Stimulated activated naive CD8-positive, alpha-beta T cell treated with anti-CD3 and anti-CD28 coated beads, Interleukin-15, amount 100 ng/mL, for 72 hours (primary cell): Measurements from ENCODE around the gene WDR37.

Experiments
- ATAC-seq: fragments of 150-1000 bp; cut with Tn5 transposase; 2 replicates; pipeline ENCODE4 v1.10.0; 2021; ENCODE audit warnings: mild to moderate bottlenecking, moderate library complexity
- DNase-seq, 2 donors: peaks; one replicate each; pipeline ENCODE4 v3.0.0; 2021 to 2022
- H3K27ac Mint-ChIP-seq, 2 donors: one replicate each; pipeline ENCODE4 v1.8.0; 2022; ENCODE audit warnings: mild to moderate bottlenecking in 2 of 2, mixed read lengths in 2 of 2, moderate library complexity in 2 of 2
- H3K27me3 Mint-ChIP-seq: one replicate; pipeline ENCODE4 v1.8.0; 2022; ENCODE audit warnings: mixed read lengths
- H3K4me1 Mint-ChIP-seq: one replicate; pipeline ENCODE4 v1.8.0; 2022; ENCODE audit warnings: mild to moderate bottlenecking, mixed read lengths
- H3K4me3 Mint-ChIP-seq, 2 donors: one replicate each; pipeline ENCODE4 v1.8.0; 2022; ENCODE audit warnings: mild to moderate bottlenecking in 2 of 2, mixed read lengths in 2 of 2, moderate library complexity in 1 of 2
- H3K9me3 Mint-ChIP-seq, 2 donors: one replicate each; pipeline ENCODE4 v1.8.0; 2022; ENCODE audit warnings: mixed read lengths in 2 of 2

The WDR37 gene

DNA sequence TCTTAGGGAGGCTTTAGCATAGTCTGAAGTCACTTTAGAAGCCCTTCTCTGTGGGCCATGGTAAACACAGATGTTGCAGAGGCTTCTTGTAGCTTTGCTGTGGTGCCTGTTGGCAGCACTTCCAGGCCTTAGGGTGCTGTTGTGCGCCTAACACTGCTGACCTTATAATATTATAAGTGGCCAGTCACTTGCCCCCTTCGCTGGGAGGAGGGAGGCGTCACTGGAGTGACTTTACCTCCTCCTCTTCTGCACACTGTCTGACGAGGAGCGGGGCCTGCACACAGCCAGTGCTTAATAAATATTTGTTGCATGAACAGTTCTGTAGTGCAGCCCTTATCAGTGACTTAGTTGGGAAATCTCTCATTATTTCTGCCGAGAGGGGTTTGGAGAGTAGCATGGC, 63.3 kb downstream of the WDR37 start:
- ATAC-seq (no peak), DNase-seq (no peak)
- H3K27ac Mint-ChIP-seq: no peak overlapping the region
- peaks cover 58% of the 10 kb centered on the region for H3K4me1 Mint-ChIP-seq
- no peak overlapping the region for H3K4me3 Mint-ChIP-seq
- no peaks in the 10 kb centered on the region for H3K27me3 Mint-ChIP-seq
- no peaks in the 10 kb centered on the region for H3K9me3 Mint-ChIP-seq

DNA sequence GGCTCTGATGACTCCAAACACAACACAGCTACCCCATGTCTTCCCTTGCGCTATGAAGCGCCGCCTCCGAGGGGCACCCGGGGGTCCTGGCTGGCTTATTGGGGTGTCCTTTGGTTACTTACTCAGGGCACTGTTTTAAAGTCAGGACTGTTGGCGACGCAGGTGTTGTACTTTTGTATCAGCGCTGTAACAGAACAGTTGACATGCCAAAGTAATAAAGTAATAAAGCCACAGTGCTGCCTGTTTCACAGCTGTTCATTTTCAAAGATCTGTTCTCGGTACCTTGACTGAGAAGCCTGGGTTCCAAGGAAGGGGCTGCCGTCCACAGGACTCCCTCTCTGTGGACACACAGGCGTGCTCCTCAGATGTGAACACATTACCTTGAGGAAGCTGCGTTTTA, 64.1 kb downstream of the WDR37 start:
- ATAC-seq (no peak), DNase-seq (no peak)
- Mint-ChIP-seq H3K4me1 (peaks cover 57% of the 10 kb centered on the region), H3K4me3 (no peak overlapping the region), H3K27ac (no peak overlapping the region), H3K27me3 (no peaks in the 10 kb centered on the region), H3K9me3 (no peaks in the 10 kb centered on the region)

DNA sequence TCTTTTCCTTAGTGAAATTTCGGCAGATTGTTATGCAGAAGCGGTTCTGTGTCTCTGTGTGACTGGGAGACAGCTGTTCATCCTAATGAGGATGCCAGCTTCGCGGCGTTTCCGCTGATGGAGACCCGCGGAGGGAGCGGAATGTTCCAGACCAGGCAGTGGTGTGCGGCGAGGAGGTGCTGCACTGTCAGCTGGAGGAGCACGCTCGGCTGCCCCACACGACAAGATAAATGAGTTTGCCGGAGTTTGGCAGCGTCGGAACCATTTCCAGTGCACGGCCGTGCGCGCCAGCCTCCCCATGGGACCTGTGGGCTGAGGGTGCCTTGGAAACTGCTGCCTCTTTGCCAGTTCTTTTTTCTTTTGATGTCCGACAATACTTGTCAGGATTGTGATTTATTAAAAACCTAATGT, 64.6 kb downstream of the WDR37 start:
- Mint-ChIP-seq H3K9me3 (no peaks in the 10 kb centered on the region), H3K4me3 (no peak overlapping the region), H3K27me3 (no peaks in the 10 kb centered on the region), H3K4me1 (peaks cover 52% of the 10 kb centered on the region), H3K27ac (no peak overlapping the region)
- DNase-seq (no peak), ATAC-seq (no peak)

DNA sequence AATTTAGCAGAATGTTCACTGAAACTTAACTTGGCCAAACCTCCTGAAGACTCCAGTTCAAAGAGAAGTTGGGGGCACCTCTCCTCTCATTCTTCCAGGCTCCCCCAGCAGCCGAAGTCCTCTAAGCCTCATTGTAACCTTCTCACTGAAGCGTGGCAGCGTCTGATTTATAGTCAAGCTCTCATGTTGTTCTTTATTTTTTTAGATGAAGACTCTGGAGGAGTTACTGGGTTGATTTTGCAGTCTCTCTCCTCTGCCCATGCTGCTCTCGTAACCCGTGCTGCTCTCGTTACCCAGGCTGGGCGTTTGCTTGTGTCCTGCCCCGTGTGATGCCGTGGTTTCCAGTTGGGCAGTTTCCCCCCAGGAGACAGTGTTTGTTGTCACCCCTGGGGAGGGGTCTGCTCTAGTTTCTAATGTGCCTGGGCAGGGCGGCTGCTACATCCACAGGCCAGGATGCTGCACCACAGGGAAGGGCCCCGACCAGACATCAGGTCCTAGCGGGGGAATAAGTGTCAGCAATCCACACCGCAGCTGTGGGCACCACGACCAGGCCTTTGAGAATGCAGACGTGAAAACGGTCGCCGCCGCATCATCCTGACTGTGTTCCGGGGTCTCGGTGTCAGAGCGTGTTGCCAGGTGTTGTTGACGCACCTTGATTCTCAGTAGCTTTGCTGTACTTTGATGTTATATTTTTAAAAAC, 65.2 kb downstream of the WDR37 start:
- H3K4me1 Mint-ChIP-seq: peaks cover 46% of the 10 kb centered on the region
- no peaks in the 10 kb centered on the region for H3K27me3 Mint-ChIP-seq
- H3K9me3 Mint-ChIP-seq: no peaks in the 10 kb centered on the region
- DNase-seq (no peak), ATAC-seq (no peak)
- peak overlapping the region in 1 of 2 donors; percentile 55 for H3K27ac Mint-ChIP-seq
- no peak overlapping the region for H3K4me3 Mint-ChIP-seq

DNA sequence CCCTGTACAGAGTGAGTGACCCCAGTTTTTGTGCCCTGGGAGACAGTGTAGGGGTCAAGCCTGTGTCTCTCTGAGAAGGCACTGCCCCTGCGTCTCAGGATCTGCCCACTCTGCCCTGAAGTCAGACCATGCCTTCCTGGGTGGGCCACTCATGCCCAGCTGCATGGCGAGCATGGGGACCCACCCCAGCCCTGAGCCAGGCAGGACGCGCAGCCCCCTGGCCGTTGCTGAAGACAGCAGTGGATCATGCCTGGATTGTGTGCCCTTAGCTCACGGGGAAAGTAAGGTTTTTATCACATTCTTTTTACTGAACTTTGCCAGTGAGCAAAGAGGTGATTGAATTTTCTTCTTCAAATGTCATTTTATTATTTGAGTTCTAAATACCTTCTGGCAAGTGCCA, 66.2 kb downstream of the WDR37 start:
- H3K27me3 Mint-ChIP-seq: no peaks in the 10 kb centered on the region
- no peaks in the 10 kb centered on the region for H3K9me3 Mint-ChIP-seq
- DNase-seq (no peak), ATAC-seq (no peak)
- H3K4me3 Mint-ChIP-seq: no peak overlapping the region
- H3K4me1 Mint-ChIP-seq: peaks cover 36% of the 10 kb centered on the region
- H3K27ac Mint-ChIP-seq: peak overlapping the region in 1 of 2 donors; percentile 71

DNA sequence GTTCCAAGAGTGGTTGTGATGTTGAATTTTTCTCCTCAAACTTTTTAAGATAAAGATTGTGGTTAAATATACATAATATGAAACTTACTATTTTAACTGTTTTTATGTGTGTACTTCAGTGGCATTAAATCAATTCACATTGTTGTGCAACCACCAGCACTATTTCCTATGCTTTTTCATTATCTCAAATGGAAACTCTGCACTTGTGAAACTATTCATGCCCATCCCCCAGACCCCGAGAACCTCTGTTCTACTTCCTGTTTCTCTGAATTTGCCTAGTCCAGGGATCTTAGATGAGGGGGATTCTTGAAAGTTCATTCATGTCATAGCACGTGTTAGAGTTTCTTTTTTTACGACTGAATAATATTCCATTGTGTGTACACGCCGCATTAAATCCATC, 67.0 kb downstream of the WDR37 start:
- ATAC-seq (peak; percentile 60), DNase-seq (no peak)

DNA sequence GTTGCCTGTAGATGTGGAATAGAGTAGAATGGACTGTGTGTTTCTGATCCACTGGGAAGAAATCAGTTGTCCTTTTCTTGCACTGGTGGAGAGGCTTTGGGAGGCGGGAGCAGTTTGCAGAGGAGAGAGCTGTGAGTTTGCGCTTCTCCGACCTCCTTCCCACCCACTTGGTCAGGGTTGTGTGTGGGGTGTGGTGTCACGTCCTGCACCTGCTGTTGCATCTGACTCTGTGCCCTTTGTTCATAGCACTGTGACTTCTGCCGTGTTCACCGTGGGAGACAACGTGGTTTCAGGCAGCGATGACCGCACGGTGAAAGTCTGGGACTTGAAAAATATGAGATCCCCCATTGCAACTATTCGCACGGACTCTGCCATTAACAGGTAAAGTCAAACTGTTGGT, 67.8 kb downstream of the WDR37 start:
- Mint-ChIP-seq H3K4me3 (no peak overlapping the region), H3K4me1 (peaks cover 25% of the 10 kb centered on the region), H3K27ac (peak overlapping the region in 1 of 2 donors; percentile 28), H3K27me3 (no peaks in the 10 kb centered on the region), H3K9me3 (no peaks in the 10 kb centered on the region)
- ATAC-seq (no peak), DNase-seq (no peak)

More for the DNA sequence above, 67.0 kb downstream of the WDR37 start:
- Mint-ChIP-seq H3K27me3 (no peaks in the 10 kb centered on the region), H3K4me1 (peaks cover 31% of the 10 kb centered on the region), H3K27ac (peak overlapping the region in 1 of 2 donors; percentile 28), H3K4me3 (no peak overlapping the region), H3K9me3 (no peaks in the 10 kb centered on the region)

DNA sequence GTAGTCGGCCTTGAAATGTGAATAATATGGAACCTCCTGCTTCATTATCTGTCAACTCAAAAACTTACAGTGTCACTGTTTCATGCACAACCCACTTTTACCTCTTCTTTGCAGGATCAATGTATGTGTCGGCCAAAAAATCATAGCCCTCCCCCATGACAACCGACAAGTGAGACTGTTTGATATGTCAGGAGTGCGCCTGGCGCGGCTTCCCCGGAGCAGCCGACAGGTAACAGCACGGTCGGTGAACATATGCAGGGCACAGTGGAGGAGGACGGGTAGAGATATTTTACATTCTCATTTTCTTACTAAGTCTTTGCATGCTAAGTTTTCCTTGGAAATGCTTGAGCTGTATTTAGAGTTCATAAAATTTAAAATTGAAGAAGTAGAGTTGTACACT, 68.6 kb downstream of the WDR37 start:
- no peaks in the 10 kb centered on the region for H3K9me3 Mint-ChIP-seq
- no peak for ATAC-seq
- H3K27ac Mint-ChIP-seq: no peak overlapping the region
- H3K4me3 Mint-ChIP-seq: no peak overlapping the region
- no peaks in the 10 kb centered on the region for H3K27me3 Mint-ChIP-seq
- no peak for DNase-seq
- H3K4me1 Mint-ChIP-seq: peaks cover 25% of the 10 kb centered on the region

DNA sequence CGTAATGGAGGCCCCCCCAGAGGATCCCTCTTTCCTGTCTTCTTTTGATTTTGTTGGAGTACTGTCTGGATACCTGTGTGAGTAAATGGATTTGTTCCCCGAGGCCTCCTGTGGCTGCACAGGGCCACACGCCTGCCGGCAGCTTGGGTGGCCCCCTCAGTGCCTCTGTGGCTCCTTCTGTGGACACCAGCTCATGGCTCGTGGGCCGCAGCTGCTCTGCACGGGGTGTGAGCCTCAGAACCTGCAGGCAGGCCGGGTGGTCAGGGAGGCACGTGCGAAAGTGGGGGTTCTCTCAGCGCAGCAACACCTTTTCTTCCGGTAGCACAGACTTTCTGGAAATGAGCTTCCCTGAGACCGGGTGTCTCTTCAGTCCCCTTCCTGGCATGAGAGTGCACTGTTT, 70.3 kb downstream of the WDR37 start:
- no peak for ATAC-seq
- Mint-ChIP-seq H3K4me1 (peaks cover 25% of the 10 kb centered on the region), H3K27me3 (no peaks in the 10 kb centered on the region), H3K9me3 (no peaks in the 10 kb centered on the region), H3K27ac (no peak overlapping the region), H3K4me3 (no peak overlapping the region)
- DNase-seq: no peak

DNA sequence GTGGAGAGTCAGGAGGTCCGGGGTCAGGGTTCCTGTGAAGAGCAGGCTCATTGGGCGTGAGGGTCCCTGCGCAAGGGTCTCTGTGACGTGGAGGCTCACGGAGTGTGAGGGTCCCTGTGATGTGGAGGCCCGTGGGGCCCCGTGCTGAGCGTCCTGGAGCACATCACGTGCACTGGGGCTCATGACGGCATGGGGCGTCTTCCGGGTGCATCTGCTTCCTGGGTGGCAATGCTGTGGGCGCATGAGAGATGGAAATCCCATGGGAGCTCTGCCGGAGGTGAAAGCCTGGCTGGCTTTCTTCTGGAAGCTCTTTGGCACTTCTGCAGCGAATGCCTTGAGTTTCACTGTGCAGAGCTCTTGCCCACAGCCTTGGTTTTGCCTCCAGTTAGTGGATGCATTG, 71.4 kb downstream of the WDR37 start:
- Mint-ChIP-seq H3K4me3 (no peak overlapping the region), H3K27ac (no peak overlapping the region), H3K27me3 (no peaks in the 10 kb centered on the region), H3K4me1 (peaks cover 20% of the 10 kb centered on the region), H3K9me3 (no peaks in the 10 kb centered on the region)
- ATAC-seq (no peak), DNase-seq (no peak)

DNA sequence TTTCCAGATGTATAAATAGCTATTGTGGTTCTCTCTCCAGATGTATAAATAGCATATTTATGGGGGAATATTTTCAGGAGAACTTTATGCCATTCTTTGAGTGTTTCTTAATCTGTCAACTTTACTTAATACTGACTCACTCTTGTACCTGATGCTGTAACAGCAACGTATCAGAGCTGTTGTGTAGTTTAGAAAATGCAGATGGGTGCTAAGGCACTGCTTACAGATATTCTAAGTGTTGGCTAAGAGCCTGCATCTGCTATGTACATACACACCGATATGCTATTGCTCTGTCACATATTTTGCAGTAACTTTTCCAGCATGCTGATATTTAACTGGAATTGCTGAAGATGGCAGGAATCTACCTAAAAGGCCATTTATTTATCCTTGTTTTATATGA, 71.9 kb downstream of the WDR37 start:
- Mint-ChIP-seq H3K27ac (peak overlapping the region in 1 of 2 donors; percentile 19), H3K9me3 (no peaks in the 10 kb centered on the region), H3K27me3 (no peaks in the 10 kb centered on the region), H3K4me3 (no peak overlapping the region), H3K4me1 (peaks cover 20% of the 10 kb centered on the region)
- ATAC-seq (no peak), DNase-seq (no peak)

DNA sequence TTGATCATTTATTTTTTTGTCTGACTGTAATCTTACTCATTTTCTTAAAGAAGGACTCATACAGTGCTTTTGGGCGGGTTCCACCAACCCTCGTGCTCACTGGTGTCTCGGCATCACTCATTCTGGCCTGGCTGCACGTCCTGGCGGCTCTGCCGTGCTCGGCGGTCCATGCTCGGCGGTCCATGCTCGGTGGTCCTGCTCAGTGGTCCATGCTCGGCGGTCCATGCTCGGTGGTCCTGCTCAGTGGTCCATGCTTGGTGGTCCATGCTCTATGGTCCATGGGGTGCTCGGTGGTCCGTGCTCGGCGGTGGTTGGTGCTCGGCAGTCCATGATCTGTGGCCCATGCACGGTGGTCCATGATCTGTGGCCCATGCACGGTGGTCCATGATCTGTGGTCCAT, 72.5 kb downstream of the WDR37 start:
- Mint-ChIP-seq H3K4me1 (peaks cover 20% of the 10 kb centered on the region), H3K27me3 (no peaks in the 10 kb centered on the region), H3K27ac (no peak overlapping the region), H3K9me3 (peaks cover 0 to 3% of the 10 kb centered on the region in 2 donors), H3K4me3 (no peak overlapping the region)
- DNase-seq: no peak
- ATAC-seq: no peak

DNA sequence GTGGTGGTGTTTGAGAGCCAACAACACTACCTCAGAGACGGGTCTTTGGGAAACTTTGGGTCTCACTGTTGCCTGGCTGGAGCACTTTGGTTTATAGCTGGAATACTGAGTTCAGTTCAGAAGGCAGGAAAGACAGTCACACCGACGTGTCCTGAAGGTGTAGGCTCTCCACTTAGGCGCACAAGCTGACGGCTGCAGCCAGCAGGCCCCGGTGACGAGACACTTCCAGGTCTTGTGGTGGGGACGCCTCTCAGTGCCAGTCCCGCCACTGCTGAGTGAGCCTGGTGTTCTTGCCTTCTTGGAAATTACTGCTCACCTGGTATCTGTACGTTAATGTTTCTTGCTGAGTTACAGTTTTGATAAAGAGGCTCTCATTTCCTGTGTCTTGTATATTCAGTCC, 74.0 kb downstream of the WDR37 start:
- Mint-ChIP-seq H3K4me3 (no peak overlapping the region), H3K27me3 (no peaks in the 10 kb centered on the region), H3K9me3 (peaks cover 0 to 6% of the 10 kb centered on the region in 2 donors), H3K27ac (peak overlapping the region in 1 of 2 donors; percentile 82), H3K4me1 (peaks cover 22% of the 10 kb centered on the region)
- ATAC-seq (no peak), DNase-seq (no peak)

DNA sequence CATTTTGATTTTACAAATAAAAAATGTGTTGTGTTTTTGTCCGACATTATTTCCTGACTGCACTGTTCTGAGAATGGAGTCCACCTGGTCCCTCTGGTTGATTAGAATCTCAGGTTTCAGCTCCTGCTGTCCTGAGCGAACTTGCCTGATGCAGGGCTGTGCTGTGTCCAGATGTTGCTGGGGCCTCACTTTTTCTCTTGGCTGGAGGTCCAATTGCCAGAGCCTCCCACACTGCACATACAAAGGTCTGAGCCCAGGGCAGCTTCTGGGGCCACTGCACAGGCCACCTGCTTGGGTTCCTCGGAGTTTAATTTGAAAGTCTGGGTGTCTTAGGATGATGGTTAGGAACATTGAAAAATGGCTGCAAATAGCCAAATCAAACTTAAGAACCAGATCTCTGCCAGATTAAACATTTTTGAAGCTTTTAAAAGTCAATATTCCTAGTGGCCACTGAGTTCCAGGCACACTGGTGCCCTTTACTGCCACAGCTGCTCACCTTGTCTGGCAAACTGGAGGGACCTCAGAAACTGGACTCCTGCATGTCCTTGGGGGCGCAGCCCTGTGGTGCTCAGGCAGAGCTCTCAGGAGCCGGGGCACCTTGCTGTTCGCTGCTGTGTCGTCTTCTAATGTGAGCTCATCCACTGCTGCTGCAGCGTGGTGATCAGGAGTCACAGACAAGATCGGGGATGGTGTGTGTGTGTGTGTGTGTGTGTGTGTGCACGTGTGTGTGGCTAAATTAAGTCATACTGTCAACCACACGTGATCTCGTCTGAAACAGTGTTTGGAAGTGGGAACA, 75.0 kb downstream of the WDR37 start:
- H3K4me1 Mint-ChIP-seq: peaks cover 22% of the 10 kb centered on the region
- H3K27me3 Mint-ChIP-seq: no peaks in the 10 kb centered on the region
- H3K27ac Mint-ChIP-seq: no peak overlapping the region
- DNase-seq (no peak), ATAC-seq (no peak)
- H3K9me3 Mint-ChIP-seq: peaks cover 0 to 6% of the 10 kb centered on the region in 2 donors
- H3K4me3 Mint-ChIP-seq: no peak overlapping the region

DNA sequence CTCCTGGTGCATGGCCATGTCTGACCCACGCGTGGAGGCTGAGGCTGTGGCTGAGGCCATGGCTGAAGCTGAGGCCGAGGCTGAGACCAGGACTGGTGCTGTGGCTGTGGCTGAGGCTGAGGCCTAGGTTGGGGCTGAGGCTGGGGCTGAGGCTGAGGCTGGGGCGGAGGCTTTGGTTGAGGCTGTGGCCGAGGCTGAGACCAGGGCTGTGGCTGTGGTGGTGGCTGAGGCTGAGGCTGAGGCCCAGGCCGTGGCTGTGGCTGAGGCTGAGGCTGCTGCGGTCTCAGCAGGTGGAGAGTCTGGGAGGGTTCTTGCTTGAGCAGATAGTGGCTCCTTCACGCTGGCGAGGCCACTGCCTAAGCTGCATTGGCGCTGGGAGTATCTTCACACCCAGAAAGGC, 76.4 kb downstream of the WDR37 start:
- Mint-ChIP-seq H3K4me1 (peaks cover 22% of the 10 kb centered on the region), H3K27me3 (no peaks in the 10 kb centered on the region), H3K9me3 (peaks cover 0 to 6% of the 10 kb centered on the region in 2 donors), H3K4me3 (no peak overlapping the region), H3K27ac (no peak overlapping the region)
- DNase-seq (no peak), ATAC-seq (no peak)

DNA sequence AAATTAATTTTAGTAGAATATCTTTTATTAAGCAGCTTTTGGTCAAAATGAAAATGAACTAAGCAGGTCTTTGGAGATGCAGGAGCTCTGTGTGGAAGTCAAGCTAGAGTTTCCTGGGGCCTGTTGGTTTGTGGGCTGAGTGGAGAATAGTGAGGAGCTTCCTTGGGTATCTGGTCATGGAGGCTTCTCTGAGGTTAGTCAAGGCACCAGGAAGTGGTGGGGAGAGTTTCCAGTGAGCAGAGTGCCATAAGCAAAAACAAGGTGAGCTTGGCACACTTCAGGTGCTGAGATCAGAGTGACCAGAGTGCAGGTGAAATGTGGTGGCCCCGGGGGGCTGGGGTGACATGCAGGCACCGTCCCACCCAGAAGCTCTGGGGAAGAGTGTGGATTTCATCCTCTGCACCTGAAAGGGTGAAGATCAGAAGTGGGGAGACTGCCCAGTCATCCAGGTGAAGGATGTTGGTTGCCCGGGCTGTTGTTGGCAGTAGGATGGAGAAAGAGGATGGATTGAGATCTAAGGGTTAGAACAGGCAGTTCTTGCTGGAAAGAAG, 77.4 kb downstream of the WDR37 start:
- Mint-ChIP-seq H3K4me1 (peaks cover 22% of the 10 kb centered on the region), H3K27ac (peak overlapping the region; percentile 49 to 87), H3K9me3 (peaks cover 0 to 14% of the 10 kb centered on the region in 2 donors), H3K4me3 (no peak overlapping the region), H3K27me3 (no peaks in the 10 kb centered on the region)
- DNase-seq (no peak), ATAC-seq (peak; percentile 20)
